K562 (cell line): ENCODE data around the gene SDHAF1. TPM values are rescaled to one million over a fixed set of nuclear protein-coding genes. Genes with fewer than 3 reads are reported as not detected.

Source experiments
- ATAC-seq: fragments of 200-7000 bp; cut with Tn5 transposase; 3 replicates; pipeline ENCODE4 v1.9.1; 2020; ENCODE audit warnings: moderate library complexity
- BruUV-seq: library from RNA; stranded (reverse); fragments of 400-500 nt; replicated peaks from 2 replicates; lab custom pipeline; 2021; lab: Mats Ljungman, UMichigan
- CTCF ChIA-PET: fragments of 300-600 bp; formaldehyde crosslinking; extraction: SDS; loops from one replicate; lab custom pipeline; 2021; ENCODE audit warnings: low intra/inter-chr PET ratio; lab: Yijun Ruan, JAX
- POLR2A ChIA-PET: fragments of 300-600, 350-650 bp; sonication (Branson Sonifier 250); formaldehyde crosslinking; extraction: SDS; loops from one replicate; lab custom pipeline; 2021; ENCODE audit warnings: antibody characterized with exemption, inconsistent platforms; lab: Yijun Ruan, JAX
- DNase-seq, 4 experiments: peaks; one replicate each; pipeline versions ENCODE4 v3.0.0 to v3.0.0-alpha.2; 2011 to 2018; ENCODE audit warnings: low spot score in 3 of 4, mixed read lengths in 3 of 4; ENCODE audit errors: extremely low read depth in 1 of 4
- FAIRE-seq: peaks from 2 replicates; lab custom pipeline; 2011; peaks lifted over from hg19 to GRCh38; lab: Jason Lieb, UNC
- H2AFZ ChIP-seq: 2 replicates; pipeline ENCODE4 v1.6.0; 2011; ENCODE audit warnings: low read depth, low read length, control low read depth, inconsistent platforms
- H3K27ac ChIP-seq: fragments of 200-600 bp; 3 replicates; pipeline ENCODE4 v1.8.0; 2011; ENCODE audit warnings: low read depth, mild to moderate bottlenecking, control low read depth, inconsistent platforms, low read length, moderate library complexity, mixed read lengths; ENCODE audit errors: extremely low read depth
- H3K27me3 ChIP-seq, 2 experiments: fragments of 300-600 bp in 1 of 2; 2 replicates in 1 of 2; 3 replicates in 1 of 2; pipeline versions ENCODE4 v1.6.0 to v1.8.0; 2011; ENCODE audit warnings: inconsistent platforms in 2 of 2, low read length in 2 of 2, mild to moderate bottlenecking in 1 of 2, mixed read lengths in 1 of 2, moderate library complexity in 1 of 2; ENCODE audit not compliant: control insufficient read depth in 2 of 2, insufficient read depth in 2 of 2
- H3K36me3 ChIP-seq: fragments of 300-600 bp; 3 replicates; pipeline ENCODE4 v1.8.0; 2011; ENCODE audit warnings: mild to moderate bottlenecking, low read length, inconsistent platforms; ENCODE audit not compliant: control insufficient read depth, insufficient read depth
- H3K4me1 ChIP-seq, 2 experiments: fragments of 200-600 bp in 1 of 2; replicated peaks in 1 of 2; 2 replicates in 1 of 2; 3 replicates in 1 of 2; pipeline versions ENCODE4 v1.5.1 to v1.8.0; 2011; ENCODE audit warnings: inconsistent platforms in 2 of 2, low read length in 2 of 2, mild to moderate bottlenecking in 1 of 2, mixed read lengths in 1 of 2, moderate library complexity in 1 of 2; ENCODE audit not compliant: control insufficient read depth in 2 of 2, insufficient read depth in 2 of 2
- H3K4me2 ChIP-seq: 2 replicates; pipeline ENCODE4 v1.6.1; 2011; ENCODE audit warnings: low read length, control low read depth, inconsistent platforms, mixed read lengths; ENCODE audit not compliant: insufficient read depth
- H3K4me3 ChIP-seq: fragments of 200-600 bp; sonication (generic), shearing (Covaris generic); 2 replicates; pipeline ENCODE4 v1.5.1; 2016; ENCODE audit warnings: control low read depth, inconsistent platforms
- H3K79me2 ChIP-seq: fragments of 200-600 bp; 3 replicates; pipeline ENCODE4 v1.8.0; 2011; ENCODE audit warnings: low read length, inconsistent platforms; ENCODE audit not compliant: control insufficient read depth, insufficient read depth
- H3K9ac ChIP-seq, 2 experiments: 2 replicates each; pipeline versions ENCODE4 v1.6.0 to v1.6.1; 2011; ENCODE audit warnings: low read depth in 2 of 2, low read length in 2 of 2, control low read depth in 1 of 2, inconsistent platforms in 1 of 2, mild to moderate bottlenecking in 1 of 2, mixed read lengths in 1 of 2; ENCODE audit not compliant: insufficient read depth in 1 of 2
- H3K9me1 ChIP-seq: one replicate; pipeline ENCODE4 v1.6.0; 2011; ENCODE audit warnings: inconsistent platforms, mild to moderate bottlenecking, low read length, moderate library complexity; ENCODE audit not compliant: control insufficient read depth, insufficient read depth
- H3K9me3 ChIP-seq: replicated peaks from 2 replicates; pipeline ENCODE4 v1.5.1; 2011; ENCODE audit warnings: low read depth, low read length, inconsistent platforms; ENCODE audit not compliant: control insufficient read depth, insufficient read depth
- H4K20me1 ChIP-seq: replicated peaks from 2 replicates; pipeline ENCODE4 v1.6.1; 2011; ENCODE audit warnings: low read length, inconsistent platforms, mixed read lengths; ENCODE audit not compliant: control insufficient read depth, insufficient read depth
- EP300 ChIP-seq: IDR thresholded peaks from 2 replicates; pipeline ENCODE4 v1.6.1; 2012; ENCODE audit warnings: low read length, improper control_type of control experiment
- FIP1L1 ChIP-seq: fragments of 200-400 bp; formaldehyde crosslinking; IDR thresholded peaks from 2 replicates; pipeline ENCODE4 v1.6.1; 2018; ENCODE audit warnings: mild to moderate bottlenecking, low read depth, low read length; ENCODE audit not compliant: poor library complexity, severe bottlenecking
- NFYB ChIP-seq: IDR thresholded peaks from 2 replicates; pipeline ENCODE4 v1.6.1; 2011; ENCODE audit warnings: mild to moderate bottlenecking, moderate library complexity; ENCODE audit not compliant: insufficient read length; ENCODE audit errors: extremely low read depth
- POLR3A ChIP-seq: IDR thresholded peaks from 2 replicates; pipeline ENCODE4 v1.6.1; 2011; ENCODE audit warnings: borderline replicate concordance, mild to moderate bottlenecking, moderate library complexity; ENCODE audit not compliant: insufficient read length, insufficient read depth; ENCODE audit errors: extremely low read depth
- SRSF9 ChIP-seq: fragments of 200-400 bp; formaldehyde crosslinking; IDR thresholded peaks from 2 replicates; pipeline ENCODE4 v1.6.1; 2017; ENCODE audit warnings: low read depth, low read length, borderline replicate concordance
- ZNF12 ChIP-seq: sonication (generic); formaldehyde crosslinking; IDR thresholded peaks from 2 replicates; pipeline ENCODE4 v1.4.0; 2020; ENCODE audit warnings: mild to moderate bottlenecking, missing genetic modification reagents
- ZNF23 ChIP-seq: fragments of 250-450 bp; sonication (Bioruptor Pico); IDR thresholded peaks from 2 replicates; pipeline ENCODE4 v1.4.0; 2020; ENCODE audit warnings: mild to moderate bottlenecking
- WGBS: fragments of 100-300 bp; shearing (Covaris generic); methylation state at CpG from one replicate; pipeline ENCODE4 v1.1.6; 2016; ENCODE audit warnings: low coverage, mixed read lengths; ENCODE audit not compliant: insufficient coverage; ENCODE audit errors: missing lambda C conversion rate; 5-methylcytosine and 5-hydroxymethylcytosine counted together
- in situ Hi-C: fragments of 300-500 bp; cut with MboI; formaldehyde crosslinking; loops from 4 replicates; pipeline ENCODE4 v1.15.0; 2018; ENCODE audit warnings: inconsistent platforms, mixed read lengths
- intact Hi-C: fragments of 100-400 bp; cut with micrococcal nuclease; formaldehyde crosslinking; loops from 2 replicates; pipeline ENCODE4 v1.14.2; 2022
- polyA plus RNA-seq, 8 experiments: library from polyadenylated mRNA; depleted of rRNA in 4 of 8; stranded (reverse) in 5 of 8; unstranded in 3 of 8; fragments of >200 nt; fragmentation: Nextera tagmentation in 2 of 8; fragmentation: Illumina TruSeq in 1 of 8; extraction: Ambion mirVana in 2 of 8; extraction: Trizol in 1 of 8; gene quantifications; 2 replicates each; pipeline versions ENCODE4 v1.2.1 to v1.2.3, GENCODE V29; 2011 to 2014; ENCODE audit warnings: inconsistent platforms in 1 of 8, missing spikeins in 1 of 8
- total RNA-seq, 7 experiments: library from RNA; depleted of rRNA in 6 of 7; stranded (reverse); fragments of >200 nt in 6 of 7; fragmentation: Illumina TruSeq in 2 of 7; extraction: Trizol in 2 of 7; gene quantifications; 2 replicates each; pipeline versions ENCODE4 v1.2.1 to v1.2.3, GENCODE V29; 2011 to 2021; ENCODE audit warnings: low replicate concordance in 1 of 7
- TF ChIP-seq, protein P1 (sequence below): sonication (generic); IDR thresholded peaks from 2 replicates; pipeline ENCODE4 v1.6.1; 2016

Gene SDHAF1
- total and polyA plus RNA-seq, 9 of the 15 experiments (the other 6 are each of a cell fraction or from before 2014, with no cell fraction given) = 0.42 to 55.7 (median 18.8) TPM

DNA sequence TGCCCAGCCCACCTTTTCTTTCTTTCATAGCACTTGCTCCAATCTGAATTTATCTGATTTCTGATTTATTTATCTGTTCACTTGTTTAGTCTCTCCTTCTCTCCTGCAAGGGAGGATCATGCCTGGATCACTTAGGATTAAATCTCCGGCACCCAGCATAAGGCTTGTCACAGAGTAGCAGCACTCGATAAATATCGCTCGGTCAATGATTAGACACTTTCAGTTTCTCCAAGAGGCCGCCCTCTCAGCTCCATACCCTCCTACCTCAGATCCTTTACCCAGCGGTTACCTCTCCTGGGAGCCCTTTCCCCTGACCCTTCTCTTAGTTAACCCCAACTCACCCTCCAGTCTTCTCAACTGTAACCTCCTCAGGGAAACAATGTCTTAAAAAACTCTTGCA lies 36.3 kb downstream of the SDHAF1 start:
- H3K27me3 ChIP-seq = no peaks in the 10 kb centered on the region
- 85% methylated on average over 6 of the region's 6 CpGs for WGBS
- no peaks in the 10 kb centered on the region for H3K9me3 ChIP-seq
- no peak overlapping the region for H3K9ac ChIP-seq
- peaks cover 16 to 24% of the 10 kb centered on the region in 2 experiments for H3K4me1 ChIP-seq
- TF ChIP-seq EP300 (no peak), NFYB (no peak), POLR3A (no peak), ZNF23 (no peak), SRSF9 (no peak), FIP1L1 (no peak), ZNF12 (no peak)
- TF ChIP-seq, protein P1, sequence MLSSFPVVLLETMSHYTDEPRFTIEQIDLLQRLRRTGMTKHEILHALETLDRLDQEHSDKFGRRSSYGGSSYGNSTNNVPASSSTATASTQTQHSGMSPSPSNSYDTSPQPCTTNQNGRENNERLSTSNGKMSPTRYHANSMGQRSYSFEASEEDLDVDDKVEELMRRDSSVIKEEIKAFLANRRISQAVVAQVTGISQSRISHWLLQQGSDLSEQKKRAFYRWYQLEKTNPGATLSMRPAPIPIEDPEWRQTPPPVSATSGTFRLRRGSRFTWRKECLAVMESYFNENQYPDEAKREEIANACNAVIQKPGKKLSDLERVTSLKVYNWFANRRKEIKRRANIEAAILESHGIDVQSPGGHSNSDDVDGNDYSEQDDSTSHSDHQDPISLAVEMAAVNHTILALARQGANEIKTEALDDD = no peak
- no TSS peak for BruUV-seq
- intact Hi-C loops = no loop called here
- no peak overlapping the region for H2AFZ ChIP-seq
- in situ Hi-C loops = no loop called here
- peaks cover 3% of the 10 kb centered on the region for H3K9me1 ChIP-seq
- no peaks in the 10 kb centered on the region for H3K79me2 ChIP-seq
- ATAC-seq (no peak), DNase-seq (no peak), FAIRE-seq (no peak)
- ChIA-PET CTCF (no interaction called here), POLR2A (no interaction called here)
- H3K36me3 ChIP-seq = peaks cover 27% of the 10 kb centered on the region; the same call in 2 of the 3 replicates
- H3K27ac ChIP-seq = no peak overlapping the region
- H3K4me3 ChIP-seq = no peak overlapping the region
- H3K4me2 ChIP-seq = no peak overlapping the region
- no peaks in the 10 kb centered on the region for H4K20me1 ChIP-seq
